ENCODE results near the gene LENEP. TPM values are rescaled to one million over a fixed set of nuclear protein-coding genes. Genes with fewer than 3 reads are reported as not detected.
A peak's percentile ranks its signal among the peaks of the same experiment; 100 is the strongest.
"Not testable (repeated sequence)": the region's sequence is repeated elsewhere in the genome, so short reads cannot be mapped to it uniquely, and the experiment has no call there.

The LENEP gene
- total RNA-seq, 2 experiments from 2014 or later, result 1.1 to 1.9 TPM

DNA sequence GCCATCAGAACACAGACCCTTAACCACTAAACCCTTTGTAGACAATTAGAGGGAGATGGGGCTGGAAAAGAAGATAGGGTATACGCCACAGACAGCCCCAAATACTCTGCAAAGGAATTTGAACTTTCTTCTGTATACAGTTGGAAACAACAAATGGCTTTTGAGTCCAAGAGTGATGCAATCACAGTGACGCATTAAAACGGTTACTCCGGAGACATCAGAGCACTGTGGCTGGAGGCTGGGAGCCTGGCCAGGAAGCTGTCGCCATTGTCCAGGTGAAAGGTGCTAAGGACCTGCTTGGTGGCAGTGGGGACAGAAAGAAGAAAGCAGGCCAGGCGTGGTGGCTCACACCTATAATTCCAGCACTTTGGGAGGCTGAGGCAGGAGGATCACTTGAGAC is 6.1 kb upstream of the LENEP start:
- DNase-seq, result no peak
- Mint-ChIP-seq H3K36me3 (peaks cover 6% of the 10 kb centered on the region), H3K27me3 (no peaks in the 10 kb centered on the region), H3K9me3 (no peaks in the 10 kb centered on the region), H3K4me3 (no peak overlapping the region), H3K4me1 (peaks cover 12% of the 10 kb centered on the region), H3K27ac (no peak overlapping the region)
- POLR2A ChIA-PET, result interaction anchor here (0.7 to 1.0 kb wide), 2 partner anchors 17 to 74 kb away, joined by 3 read pairs; partner anchors contain the start of gene SHC1
- no peak for ATAC-seq (ENCODE audit: low read depth)

DNA sequence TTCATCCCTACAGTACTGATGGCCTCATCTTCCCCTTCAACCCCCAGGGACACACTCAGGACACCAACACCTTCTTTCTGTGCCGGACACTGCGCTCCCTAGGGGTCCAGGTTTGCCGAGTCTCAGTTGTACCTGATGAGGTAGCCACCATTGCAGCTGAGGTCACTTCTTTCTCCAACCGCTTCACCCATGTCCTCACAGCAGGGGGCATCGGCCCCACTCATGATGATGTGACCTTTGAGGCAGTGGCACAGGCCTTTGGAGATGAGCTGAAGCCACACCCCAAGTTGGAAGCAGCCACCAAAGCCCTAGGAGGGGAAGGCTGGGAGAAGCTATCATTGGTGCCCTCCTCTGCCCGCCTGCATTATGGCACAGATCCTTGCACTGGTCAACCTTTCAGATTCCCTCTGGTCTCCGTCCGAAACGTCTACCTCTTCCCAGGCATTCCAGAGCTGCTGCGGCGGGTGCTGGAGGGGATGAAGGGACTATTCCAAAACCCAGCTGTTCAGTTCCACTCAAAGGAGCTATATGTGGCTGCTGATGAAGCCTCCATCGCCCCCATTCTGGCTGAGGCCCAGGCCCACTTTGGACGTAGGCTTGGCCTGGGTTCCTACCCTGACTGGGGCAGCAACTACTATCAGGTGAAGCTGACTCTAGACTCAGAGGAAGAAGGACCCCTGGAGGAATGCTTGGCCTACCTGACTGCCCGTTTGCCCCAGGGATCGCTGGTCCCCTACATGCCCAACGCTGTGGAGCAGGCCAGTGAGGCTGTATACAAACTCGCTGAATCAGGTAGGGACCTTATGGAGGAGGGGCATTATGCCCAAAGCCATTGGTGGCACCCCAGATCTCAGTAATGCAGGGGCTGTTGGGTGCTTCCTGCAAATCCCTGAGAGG is 5.1 kb upstream of the LENEP start:
- ATAC-seq (ENCODE audit: low read depth) (no peak), DNase-seq (no peak)
- Mint-ChIP-seq H3K4me3 (no peak overlapping the region), H3K9me3 (no peaks in the 10 kb centered on the region), H3K27ac (no peak overlapping the region), H3K36me3 (peaks cover 6% of the 10 kb centered on the region), H3K27me3 (no peaks in the 10 kb centered on the region), H3K4me1 (peaks cover 12% of the 10 kb centered on the region)
- POLR2A ChIA-PET, result interaction anchor here (1.0 to 1.4 kb wide), 2 partner anchors 15 to 73 kb away, joined by 3 read pairs; no protein-coding TSS in a partner anchor

DNA sequence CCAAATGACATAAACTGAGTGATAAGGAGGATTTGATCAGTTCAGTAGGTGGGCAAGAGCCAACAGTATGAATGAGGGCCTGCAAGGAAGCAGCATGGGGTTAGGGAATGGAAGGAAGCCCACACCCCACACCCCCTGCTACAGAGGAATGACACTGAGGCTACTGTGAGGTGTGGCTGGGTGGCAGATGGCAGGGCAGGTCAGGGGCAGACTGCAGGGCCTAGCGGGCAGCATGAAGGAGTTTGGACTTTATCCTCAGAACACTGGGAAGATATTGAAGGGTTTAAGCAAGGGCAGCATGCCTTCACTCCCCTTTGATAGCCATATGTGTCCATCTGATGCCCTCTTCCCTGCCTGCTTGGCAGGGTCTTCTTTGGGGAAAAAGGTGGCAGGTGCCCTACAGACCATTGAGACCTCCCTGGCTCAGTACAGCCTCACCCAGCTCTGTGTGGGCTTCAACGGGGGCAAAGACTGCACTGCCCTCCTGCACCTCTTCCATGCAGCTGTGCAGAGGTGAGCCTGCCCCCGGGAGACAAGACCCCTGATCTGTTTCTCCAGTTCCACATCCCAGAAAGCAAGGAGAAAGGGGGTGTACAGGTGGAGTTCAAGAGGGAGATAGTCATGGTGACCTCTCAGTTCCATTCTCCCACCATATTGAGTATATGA is 4.1 kb upstream of the LENEP start:
- POLR2A ChIA-PET, result interaction anchor here (1.4 kb wide), 1 partner anchor 16 kb away, joined by 3 read pairs; no protein-coding TSS in a partner anchor
- no peak overlapping the region for H3K4me3 Mint-ChIP-seq
- no peaks in the 10 kb centered on the region for H3K9me3 Mint-ChIP-seq
- peaks cover 9% of the 10 kb centered on the region for H3K4me1 Mint-ChIP-seq
- DNase-seq, result no peak
- H3K27me3 Mint-ChIP-seq, result no peaks in the 10 kb centered on the region
- H3K36me3 Mint-ChIP-seq, result peaks cover 6% of the 10 kb centered on the region
- H3K27ac Mint-ChIP-seq, result peak overlapping the region; percentile 47
- no peak for ATAC-seq (ENCODE audit: low read depth)

GRCh38 chr1:154990276-154990675 is 3.1 kb upstream of the LENEP start:
- Mint-ChIP-seq H3K27ac (no peak overlapping the region), H3K27me3 (no peaks in the 10 kb centered on the region), H3K36me3 (peaks cover 6% of the 10 kb centered on the region), H3K9me3 (no peaks in the 10 kb centered on the region), H3K4me1 (peaks cover 14% of the 10 kb centered on the region), H3K4me3 (no peak overlapping the region)
- ATAC-seq (ENCODE audit: low read depth) (no peak), DNase-seq (no peak)
- POLR2A ChIA-PET, result no interaction called here

DNA sequence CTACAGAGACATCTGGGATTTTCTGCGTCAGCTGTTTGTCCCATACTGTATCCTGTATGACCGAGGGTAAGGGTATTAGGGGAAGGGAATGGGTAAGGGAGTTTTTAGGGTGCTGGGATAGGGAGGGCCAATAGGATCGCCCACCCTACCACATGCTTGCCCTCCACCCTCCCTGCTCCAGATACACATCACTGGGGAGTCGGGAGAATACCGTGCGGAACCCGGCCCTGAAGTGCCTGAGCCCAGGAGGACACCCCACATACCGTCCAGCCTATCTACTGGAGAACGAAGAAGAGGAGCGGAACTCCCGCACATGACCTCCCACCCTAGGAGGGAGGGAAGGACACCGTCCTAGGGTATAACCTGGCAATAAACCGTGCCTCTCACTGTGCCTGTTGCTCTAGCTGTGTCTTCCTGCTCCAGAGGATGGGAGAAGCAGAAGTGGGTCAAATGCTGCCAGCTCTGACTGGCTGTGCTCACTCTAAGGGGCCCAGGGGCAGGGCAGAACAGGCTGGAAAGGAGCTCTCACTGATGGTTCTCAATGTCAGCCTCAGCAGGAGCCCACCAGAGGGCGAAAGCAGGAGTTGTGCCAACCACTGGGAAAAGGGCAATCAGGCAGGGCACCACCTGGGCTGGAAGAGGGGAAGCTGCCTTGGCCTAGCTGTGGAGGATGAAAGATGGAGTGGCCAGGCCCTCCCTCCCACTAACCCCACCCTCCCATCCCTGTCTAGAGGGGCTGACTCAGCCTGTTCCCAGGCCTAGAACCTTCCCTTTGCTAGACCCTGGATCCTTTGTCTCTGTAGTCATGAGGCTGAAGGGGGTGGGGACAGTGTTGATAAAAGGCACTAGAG is 440 bp upstream of the LENEP start:
- Mint-ChIP-seq H3K27me3 (no peaks in the 10 kb centered on the region), H3K36me3 (peaks cover 6% of the 10 kb centered on the region), H3K27ac (peak overlapping the region; percentile 19), H3K4me1 (peaks cover 25% of the 10 kb centered on the region), H3K9me3 (no peaks in the 10 kb centered on the region), H3K4me3 (no peak overlapping the region)
- ATAC-seq (ENCODE audit: low read depth) (no peak), DNase-seq (no peak)
- POLR2A ChIA-PET, result interaction anchor here (0.6 to 5.2 kb wide), 4 partner anchors 10 to 40 kb away, joined by 3 to 36 read pairs (median 3); partner anchors contain the start of gene FLAD1

- peaks cover 28% of the 10 kb centered on the region for H3K4me1 Mint-ChIP-seq
- ATAC-seq (ENCODE audit: low read depth) (no peak), DNase-seq (no peak)
- peaks cover 2% of the 10 kb centered on the region for H3K36me3 Mint-ChIP-seq
- H3K27me3 Mint-ChIP-seq, result no peaks in the 10 kb centered on the region
- no peaks in the 10 kb centered on the region for H3K9me3 Mint-ChIP-seq
- no peak overlapping the region for H3K4me3 Mint-ChIP-seq
- POLR2A ChIA-PET, result interaction anchor here (0.7 to 5.2 kb wide), 9 partner anchors 11 to 40 kb away, joined by 3 to 36 read pairs (median 4); partner anchors contain the start of genes FLAD1 and PYGO2
- peak overlapping the region; percentile 12 for H3K27ac Mint-ChIP-seq
These were observed 842 bp downstream of the LENEP start for GRCh38 chr1:154994269-154994587.

DNA sequence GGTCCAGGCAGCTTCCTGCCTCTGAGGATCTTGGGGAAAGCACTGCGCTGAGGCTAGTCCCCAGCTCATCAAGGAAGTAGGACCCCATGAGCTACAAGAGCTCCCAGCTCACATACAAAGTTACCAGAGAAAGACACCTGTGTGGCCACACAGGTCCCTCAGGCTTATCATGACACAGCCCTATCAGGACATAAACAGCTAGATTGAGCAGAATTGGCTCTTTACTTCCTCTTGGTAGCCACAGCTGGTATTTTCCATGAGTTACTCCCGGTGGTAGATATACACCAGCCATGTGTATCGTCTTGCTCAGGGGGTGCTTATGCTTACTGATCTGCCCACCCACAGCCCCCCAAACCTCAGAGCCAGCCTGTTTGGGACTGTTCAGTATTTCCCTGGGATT is 1.2 kb downstream of the LENEP start:
- Mint-ChIP-seq H3K36me3 (peaks cover 2% of the 10 kb centered on the region), H3K27me3 (no peaks in the 10 kb centered on the region), H3K4me3 (no peak overlapping the region), H3K27ac (no peak overlapping the region), H3K4me1 (peaks cover 29% of the 10 kb centered on the region), H3K9me3 (no peaks in the 10 kb centered on the region)
- DNase-seq, result no peak
- ATAC-seq (ENCODE audit: low read depth), result no peak
- POLR2A ChIA-PET, result interaction anchor here (0.7 to 5.2 kb wide), 10 partner anchors 12 to 57 kb away, joined by 3 to 36 read pairs (median 4); partner anchors contain the start of genes ADAM15, FLAD1 and PYGO2

DNA sequence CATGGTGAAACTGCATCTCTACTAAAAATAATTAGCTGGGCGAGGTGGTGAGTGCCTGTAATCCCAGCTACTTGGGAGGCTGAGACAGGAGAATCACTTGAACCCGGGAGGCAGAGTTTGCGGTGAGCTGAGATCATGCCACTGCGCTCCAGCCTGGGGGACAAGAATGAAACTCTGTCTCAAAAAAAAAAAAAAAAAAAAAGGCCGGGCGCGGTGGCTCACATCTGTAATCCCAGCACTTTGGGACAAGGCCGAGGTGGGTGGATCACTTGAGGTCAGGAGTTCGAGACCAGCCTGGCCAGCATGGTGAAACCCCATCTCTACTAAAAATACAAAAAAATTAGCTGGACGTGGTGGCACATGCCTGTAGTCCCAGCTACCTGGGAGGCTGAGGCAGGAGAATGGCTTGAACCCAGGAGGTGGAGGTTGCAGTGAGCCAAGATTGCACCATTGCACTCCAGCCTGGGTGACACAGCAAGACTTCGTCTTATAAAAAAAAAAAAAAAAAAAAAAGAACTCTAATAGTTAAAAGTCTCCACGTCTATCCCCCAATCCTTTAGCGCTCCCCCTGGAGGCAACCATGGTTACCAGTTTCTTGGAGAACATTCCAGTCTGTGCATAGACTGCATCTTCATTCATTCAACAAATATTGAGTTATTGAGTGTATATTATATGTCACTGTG is 2.1 kb downstream of the LENEP start:
- not testable (repeated sequence) for DNase-seq; ATAC-seq (ENCODE audit: low read depth); H3K27ac Mint-ChIP-seq; H3K27me3 Mint-ChIP-seq; H3K36me3 Mint-ChIP-seq; H3K9me3 Mint-ChIP-seq; H3K4me3 Mint-ChIP-seq
- POLR2A ChIA-PET, result interaction anchor here (0.7 to 5.2 kb wide), 6 partner anchors 12 to 75 kb away, joined by 3 to 36 read pairs (median 6); partner anchors contain the start of genes ADAM15 and FLAD1
- H3K4me1 Mint-ChIP-seq, result peaks cover 35% of the 10 kb centered on the region

GRCh38 chr1:154996966-154997701 is 3.7 kb downstream of the LENEP start:
- no peak overlapping the region for H3K27ac Mint-ChIP-seq
- POLR2A ChIA-PET, result interaction anchor here (1.0 to 5.2 kb wide), 3 partner anchors 14 to 36 kb away, joined by 3 to 36 read pairs (median 30); partner anchors contain the start of gene FLAD1
- H3K9me3 Mint-ChIP-seq, result no peaks in the 10 kb centered on the region
- peak overlapping the region; percentile 8 for H3K4me3 Mint-ChIP-seq
- ATAC-seq (ENCODE audit: low read depth), result no peak
- no peaks in the 10 kb centered on the region for H3K36me3 Mint-ChIP-seq
- no peak for DNase-seq
- peaks cover 37% of the 10 kb centered on the region for H3K4me1 Mint-ChIP-seq
- no peaks in the 10 kb centered on the region for H3K27me3 Mint-ChIP-seq

GRCh38 chr1:154998201-154998780 is 4.9 kb downstream of the LENEP start:
- POLR2A ChIA-PET, result interaction anchor here (0.7 to 3.8 kb wide), 6 partner anchors 13 to 87 kb away, joined by 3 to 30 read pairs (median 8); partner anchors contain the start of genes FLAD1, PBXIP1 and PYGO2
- Mint-ChIP-seq H3K4me3 (peak overlapping the region; percentile 86), H3K27me3 (no peaks in the 10 kb centered on the region), H3K4me1 (peaks cover 38% of the 10 kb centered on the region), H3K9me3 (no peaks in the 10 kb centered on the region), H3K27ac (peak overlapping the region; percentile 12), H3K36me3 (no peaks in the 10 kb centered on the region)
- DNase-seq, result no peak
- no peak for ATAC-seq (ENCODE audit: low read depth)

GRCh38 chr1:154998818-154999570 is 5.6 kb downstream of the LENEP start:
- POLR2A ChIA-PET, result interaction anchor here (0.7 to 3.8 kb wide), 10 partner anchors 13 to 86 kb away, joined by 3 to 30 read pairs (median 8); partner anchors contain the start of genes ADAM15, CKS1B, FLAD1 and PBXIP1
- Mint-ChIP-seq H3K27me3 (no peaks in the 10 kb centered on the region), H3K9me3 (no peaks in the 10 kb centered on the region), H3K4me1 (peaks cover 40% of the 10 kb centered on the region), H3K27ac (peak overlapping the region; percentile 82), H3K36me3 (no peaks in the 10 kb centered on the region), H3K4me3 (peak overlapping the region; percentile 86)
- DNase-seq (peak; percentile 78), ATAC-seq (ENCODE audit: low read depth) (peak; percentile 3)
